Right lobe of liver (tissue), 6 donors: ENCODE measurements around the gene CD81. TPM values are rescaled to one million over a fixed set of nuclear protein-coding genes. Genes with fewer than 3 reads are reported as not detected.

Source experiments
- ATAC-seq, 4 donors: fragments of 200-7000 bp; cut with Tn5 transposase; one replicate each; pipeline ENCODE4 v1.9.1; 2020; ENCODE audit warnings: mild to moderate bottlenecking in 4 of 4, moderate library complexity in 4 of 4
- DNase-seq, 3 donors: peaks; one replicate each; pipeline ENCODE4 v3.0.0-alpha.2; 2020
- H3K27ac ChIP-seq, 3 donors: fragments of 200-600 bp; one replicate each; pipeline ENCODE4 v1.8.0; 2022
- H3K27me3 ChIP-seq, 2 donors: fragments of 200-600 bp; one replicate each; pipeline ENCODE4 v1.8.0; 2022
- H3K36me3 ChIP-seq, 4 donors: fragments of 200-600 bp; sonication (generic) in 1 of 4; one replicate each; pipeline versions ENCODE4 v1.5.1 to v1.8.0; 2017 to 2022; ENCODE audit warnings: control low read depth in 1 of 4
- H3K4me1 ChIP-seq, 4 donors: fragments of 200-600 bp; sonication (generic) in 1 of 4; one replicate each; pipeline versions ENCODE4 v1.5.1 to v1.8.0; 2017 to 2022; ENCODE audit warnings: control low read depth in 1 of 4
- H3K4me3 ChIP-seq, 3 donors: fragments of 200-600 bp; one replicate each; pipeline ENCODE4 v1.8.0; 2022
- H3K9me3 ChIP-seq, 4 donors: fragments of 200-600 bp; sonication (generic) in 1 of 4; one replicate each; pipeline versions ENCODE4 v1.5.1 to v1.8.0; 2017 to 2022; ENCODE audit warnings: control low read depth in 1 of 4
- CTCF ChIP-seq, 4 donors: fragments of 200-600 bp in 3 of 4; fragments of 450-650 bp in 1 of 4; IDR thresholded peaks; one replicate each; pipeline versions ENCODE4 v1.5.1 to v1.8.0; 2016 to 2022; ENCODE audit warnings: antibody characterized with exemption in 4 of 4, mild to moderate bottlenecking in 2 of 4
- POLR2A ChIP-seq: fragments of 450-650 bp; IDR thresholded peaks from one replicate; pipeline ENCODE4 v1.6.1; 2017; ENCODE audit warnings: antibody characterized with exemption, mild to moderate bottlenecking
- WGBS: methylation state at CpG from one replicate; pipeline ENCODE4 v1.1.6; 2018; ENCODE audit warnings: low coverage, low lambda C conversion rate; ENCODE audit not compliant: insufficient coverage; ENCODE audit errors: missing lambda C conversion rate; 5-methylcytosine and 5-hydroxymethylcytosine counted together
- intact Hi-C, 2 donors: fragments of 100-400 bp; cut with DNase I; formaldehyde crosslinking; loops; one replicate each; pipeline versions ENCODE4 v1.11.2 to v1.14.1; 2022
- total RNA-seq, 6 experiments: library from RNA; depleted of rRNA in 2 of 6; stranded (reverse); fragments of >200 nt in 2 of 6; fragmentation: NEBNext Ultra II Directional in 3 of 6; extraction: Animal tissue kit (Norgen Biotek cat#: 25700) in 3 of 6; gene quantifications; one replicate each; pipeline versions ENCODE4 v1.1.0 to v1.2.4, GENCODE V29; 2016 to 2023
- donor health status: DM: no; HTN: yes; CAD: no.
- donor health status: DM: no; HTN: no; CAD: no.
- donor health status: DM: no; HTN: no; CAD: no.
- donor health status: DM: no; HTN: yes; CAD: no.
- donor health status: DM: no; HTN: yes; CAD: no.

Gene CD81
- total RNA-seq, 6 experiments from 2014 or later = 433 to 721 (median 528) TPM

DNA sequence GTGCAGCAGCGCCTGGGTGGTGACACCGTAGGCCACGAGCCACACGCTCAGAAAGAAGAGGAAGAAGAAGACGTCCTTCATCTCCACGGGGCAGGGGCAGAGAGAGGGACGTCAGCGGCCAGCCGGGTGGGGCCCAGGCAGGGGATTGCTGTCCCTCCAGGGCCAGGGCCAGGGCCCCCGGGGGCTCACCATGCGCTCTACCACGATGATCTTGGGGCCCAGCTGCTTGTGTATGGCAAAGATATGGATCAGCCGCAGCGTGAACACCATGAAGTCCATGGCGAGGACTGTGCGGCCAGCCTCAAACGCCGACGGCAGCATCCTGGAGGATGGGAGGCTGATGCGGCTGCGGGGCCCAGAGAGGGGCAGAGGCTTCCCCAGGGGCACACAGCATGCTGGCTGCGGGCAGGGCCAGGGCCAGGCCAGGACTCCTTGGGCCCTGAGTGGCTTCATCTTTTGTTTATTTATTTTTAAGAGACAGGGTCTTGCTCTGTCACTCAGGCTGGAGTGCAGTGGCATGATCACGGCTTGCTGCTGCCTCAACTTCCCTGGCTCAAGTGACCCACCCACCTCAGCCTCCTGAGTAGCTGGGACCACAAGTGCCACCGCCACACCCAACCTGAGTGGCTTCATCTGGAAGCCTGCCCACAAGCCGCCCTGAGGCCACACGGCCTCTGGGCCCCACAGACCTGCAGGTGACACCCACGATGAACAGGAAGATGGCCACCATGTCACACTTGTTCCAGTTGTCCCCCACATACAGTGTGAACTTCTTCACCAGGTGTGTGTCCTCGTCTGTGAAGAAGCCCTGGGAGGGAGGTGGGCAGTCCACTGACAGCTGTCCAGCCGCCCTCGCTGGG, 34.6 kb downstream of the CD81 start:
- DNase-seq = no peak
- H3K9me3 ChIP-seq = no peaks in the 10 kb centered on the region
- WGBS = 67% methylated on average over 1 of the region's 30 CpGs
- H3K4me1 ChIP-seq = no peaks in the 10 kb centered on the region
- no peaks in the 10 kb centered on the region for H3K36me3 ChIP-seq
- TF ChIP-seq POLR2A = no peak
- TF ChIP-seq CTCF (IDR thresholded peaks at IDR 0.05) = no peak
- no peaks in the 10 kb centered on the region for H3K27me3 ChIP-seq
- no peak for ATAC-seq
- no peak overlapping the region for H3K4me3 ChIP-seq
- intact Hi-C loops = no loop called here
- no peak overlapping the region for H3K27ac ChIP-seq

DNA sequence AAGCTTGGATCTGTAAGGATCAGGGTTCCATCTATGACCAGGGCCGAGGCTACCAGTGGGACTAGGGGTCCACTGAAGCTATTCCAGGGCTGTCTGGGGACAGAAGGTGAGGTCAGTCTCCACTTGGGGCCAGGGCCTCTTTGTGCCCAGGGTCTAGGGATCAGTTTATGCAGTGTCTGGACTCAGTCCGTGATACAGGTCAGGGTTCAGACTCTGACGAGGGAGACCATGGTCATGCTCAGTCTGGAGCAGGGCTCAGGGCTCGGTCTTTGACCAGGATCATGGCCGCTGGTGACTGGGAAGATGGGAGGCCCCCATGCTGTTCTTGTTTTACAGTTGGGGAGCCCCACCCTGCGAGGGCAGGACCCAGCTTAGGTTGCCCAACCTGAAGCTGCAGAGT, 35.2 kb downstream of the CD81 start:
- no peaks in the 10 kb centered on the region for H3K9me3 ChIP-seq
- ATAC-seq (no peak), DNase-seq (no peak)
- no peak for TF ChIP-seq CTCF (IDR thresholded peaks at IDR 0.05)
- no peak for TF ChIP-seq POLR2A
- no peak overlapping the region for H3K4me3 ChIP-seq
- 82% methylated on average over 3 of the region's 6 CpGs for WGBS
- no peaks in the 10 kb centered on the region for H3K36me3 ChIP-seq
- intact Hi-C loops = no loop called here
- no peak overlapping the region for H3K27ac ChIP-seq
- H3K27me3 ChIP-seq = no peaks in the 10 kb centered on the region
- no peaks in the 10 kb centered on the region for H3K4me1 ChIP-seq

DNA sequence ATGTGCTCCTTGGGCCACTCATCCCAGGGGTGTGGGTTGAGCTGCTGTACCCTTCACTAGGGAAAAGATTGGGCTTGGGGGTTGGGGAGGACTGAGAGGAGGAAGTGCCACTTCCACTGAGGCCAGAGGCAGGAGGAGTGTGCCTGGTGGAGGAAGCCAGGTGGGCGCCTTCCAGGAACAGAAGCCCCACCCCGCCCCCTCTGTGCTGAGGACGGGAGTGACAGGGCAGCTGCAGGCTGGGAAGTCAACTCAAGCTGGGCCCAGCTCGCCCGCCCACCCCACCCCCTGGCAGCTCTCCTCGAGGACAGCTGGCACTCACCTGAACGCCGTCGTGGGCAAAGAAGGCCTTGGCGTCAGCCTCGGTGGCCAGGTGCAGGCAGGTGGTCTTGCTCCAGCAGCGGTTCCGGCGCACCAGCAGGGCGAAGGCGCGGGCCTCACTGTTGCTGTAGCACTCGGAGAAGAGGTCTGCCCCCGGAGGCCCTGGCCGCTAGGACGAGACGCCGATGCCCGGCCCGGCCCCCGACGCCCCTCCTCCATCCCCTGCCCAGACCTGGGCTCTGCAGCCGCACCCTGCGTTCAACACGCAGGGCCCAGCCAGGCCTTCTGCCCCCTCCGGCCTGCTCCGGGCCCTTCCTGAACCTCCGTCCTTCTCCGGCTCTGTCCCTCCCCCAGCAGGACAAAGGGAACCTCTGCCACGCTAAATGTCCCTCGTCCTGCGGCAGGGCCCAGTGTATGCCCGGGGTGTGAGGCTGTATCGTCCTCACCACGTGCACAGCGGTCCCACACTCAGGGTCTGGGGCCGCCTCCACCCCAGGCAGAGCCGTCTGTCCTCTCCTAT, 36.9 kb downstream of the CD81 start:
- ATAC-seq (no peak), DNase-seq (no peak)
- Histone ChIP-seq H3K9me3 (no peaks in the 10 kb centered on the region), H3K27me3 (no peaks in the 10 kb centered on the region), H3K4me3 (no peak overlapping the region), H3K27ac (no peak overlapping the region), H3K36me3 (no peaks in the 10 kb centered on the region), H3K4me1 (no peaks in the 10 kb centered on the region)
- 81% methylated on average over 9 of the region's 43 CpGs for WGBS
- TF ChIP-seq POLR2A (no peak), CTCF (IDR thresholded peaks at IDR 0.05) (no peak)
- intact Hi-C loops = no loop called here

DNA sequence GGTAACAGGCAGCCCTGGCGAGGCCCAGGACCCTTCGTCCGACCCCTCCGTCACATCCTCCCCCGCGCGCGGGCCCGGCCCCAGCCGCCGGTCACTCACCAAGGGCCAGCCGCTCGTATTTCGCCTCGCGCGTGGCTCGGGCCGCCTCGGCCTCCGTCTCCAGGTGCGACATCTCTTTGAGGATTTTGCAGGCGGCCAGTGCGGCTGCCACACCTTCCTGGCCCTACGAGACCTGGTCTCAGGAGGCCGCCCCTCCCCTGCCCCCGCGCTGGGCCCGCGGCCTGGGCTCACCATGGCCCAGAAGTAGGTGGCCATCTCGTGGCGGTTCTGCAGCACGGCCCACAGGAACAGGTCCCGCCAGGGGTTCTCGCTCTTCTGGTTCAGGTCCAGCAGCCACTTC, 37.5 kb downstream of the CD81 start:
- 77% methylated on average over 5 of the region's 35 CpGs for WGBS

More for the DNA sequence above, 37.5 kb downstream of the CD81 start:
- Histone ChIP-seq H3K9me3 (no peaks in the 10 kb centered on the region), H3K4me1 (no peaks in the 10 kb centered on the region), H3K36me3 (no peaks in the 10 kb centered on the region), H3K27ac (no peak overlapping the region), H3K27me3 (no peaks in the 10 kb centered on the region), H3K4me3 (no peak overlapping the region)
- ATAC-seq (no peak), DNase-seq (no peak)
- TF ChIP-seq CTCF (IDR thresholded peaks at IDR 0.05) (no peak), POLR2A (no peak)
- intact Hi-C loops = loop anchor here in 1 of 2 donors (5.0 kb wide), 1 partner anchor 107 kb away; no protein-coding TSS in a partner anchor
